HG02763 (cell line): ENCODE results near the gene PRRC2C.
"Not testable (repeated sequence)": the region's sequence is repeated elsewhere in the genome, so short reads cannot be mapped to it uniquely, and the experiment has no call there.

Experiments
- ATAC-seq: cut with Tn5 transposase; IDR thresholded peaks from one replicate; pipeline ENCODE4 v1.9.1; 2021; ENCODE audit warnings: mild to moderate bottlenecking, moderate library complexity; ENCODE audit not compliant: unreplicated experiment

The PRRC2C gene

GRCh38 chr1:171495444-171495843, 10.1 kb downstream of the PRRC2C start:
- no peak for ATAC-seq

GRCh38 chr1:171500304-171500703, 15.0 kb downstream of the PRRC2C start:
- no peak for ATAC-seq

GRCh38 chr1:171500803-171501202, 15.5 kb downstream of the PRRC2C start:
- ATAC-seq = no peak

- peak; percentile 73 for ATAC-seq
These were observed 16.1 kb downstream of the PRRC2C start for GRCh38 chr1:171501305-171502024.

DNA sequence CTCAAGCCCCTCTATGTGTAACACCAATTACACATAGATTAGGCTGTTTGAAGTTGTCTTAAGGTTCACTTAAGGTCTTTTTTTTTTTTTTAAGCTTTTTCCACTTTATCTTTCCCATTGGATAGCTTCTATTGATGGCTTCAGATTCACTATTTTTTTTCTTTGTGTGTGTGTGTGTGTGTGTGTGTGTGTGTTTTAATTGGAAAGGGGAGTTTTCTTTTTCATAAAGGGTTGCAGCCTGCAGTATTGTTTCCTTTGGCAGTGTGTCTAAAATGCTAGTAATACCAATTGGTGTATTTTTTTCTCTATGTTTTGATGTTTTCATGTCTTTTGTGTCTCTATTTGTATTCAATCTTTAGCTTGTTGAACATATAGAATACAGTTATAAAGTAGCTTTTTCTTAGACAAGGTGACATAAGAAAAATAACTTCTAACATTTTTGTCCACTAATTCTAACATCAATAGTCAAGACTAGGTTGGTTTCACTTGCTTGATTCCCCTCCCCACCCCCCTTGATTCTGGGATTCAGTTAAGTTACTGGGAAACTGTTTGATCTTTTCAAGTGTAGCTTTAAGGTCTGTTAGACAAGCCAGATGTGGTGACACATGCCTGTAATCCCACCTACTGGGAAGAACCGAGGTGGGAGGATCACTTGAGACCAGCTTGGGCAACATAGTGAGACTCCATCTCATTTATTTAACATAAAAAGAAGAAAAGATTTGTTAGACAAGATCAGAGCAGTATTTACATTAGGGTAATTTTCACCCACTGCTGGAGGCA, 21.4 kb downstream of the PRRC2C start:
- no peak for ATAC-seq

GRCh38 chr1:171507435-171507834, 22.1 kb downstream of the PRRC2C start:
- no peak for ATAC-seq

DNA sequence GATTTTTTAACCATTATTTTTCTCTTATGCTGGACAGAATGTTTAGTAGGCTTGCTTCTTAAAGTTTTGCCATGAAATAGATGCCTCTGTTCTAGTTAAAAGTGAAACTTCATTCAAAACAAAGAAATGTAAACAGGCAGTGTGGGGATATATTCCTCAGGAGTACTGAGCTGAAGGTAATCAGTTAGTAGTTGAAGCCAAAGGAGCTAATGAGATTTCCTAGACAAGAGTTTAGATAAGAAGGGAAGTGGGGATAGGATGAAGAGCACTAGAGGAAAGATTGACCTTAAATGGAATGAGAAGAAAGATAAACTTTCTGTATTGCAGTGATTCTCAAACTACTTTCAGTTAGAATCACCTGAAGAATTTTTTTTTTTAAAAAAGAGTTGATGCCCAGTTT, 23.9 kb downstream of the PRRC2C start:
- ATAC-seq = no peak

GRCh38 chr1:171513743-171514142, 28.4 kb downstream of the PRRC2C start:
- no peak for ATAC-seq

DNA sequence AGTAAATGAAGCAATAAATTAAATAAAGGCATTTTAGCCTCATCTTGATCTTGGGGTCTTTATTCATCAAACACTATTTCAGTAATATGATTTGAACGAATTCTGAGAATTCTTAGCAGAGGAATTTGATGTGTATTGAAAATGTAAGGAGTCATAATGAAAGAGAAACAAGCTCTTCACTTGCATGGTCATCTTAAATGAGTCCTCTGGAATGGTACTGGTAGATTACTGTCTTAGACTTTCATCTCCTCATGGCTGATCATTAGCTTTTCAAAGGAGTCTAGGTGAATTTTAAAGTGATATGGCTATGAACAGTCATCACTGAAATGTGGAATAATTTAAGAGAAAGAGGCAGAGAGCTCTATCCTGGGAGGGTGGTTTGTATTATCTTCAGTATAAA, 30.0 kb downstream of the PRRC2C start:
- ATAC-seq = no peak

GRCh38 chr1:171515741-171516140, 30.4 kb downstream of the PRRC2C start:
- no peak for ATAC-seq

DNA sequence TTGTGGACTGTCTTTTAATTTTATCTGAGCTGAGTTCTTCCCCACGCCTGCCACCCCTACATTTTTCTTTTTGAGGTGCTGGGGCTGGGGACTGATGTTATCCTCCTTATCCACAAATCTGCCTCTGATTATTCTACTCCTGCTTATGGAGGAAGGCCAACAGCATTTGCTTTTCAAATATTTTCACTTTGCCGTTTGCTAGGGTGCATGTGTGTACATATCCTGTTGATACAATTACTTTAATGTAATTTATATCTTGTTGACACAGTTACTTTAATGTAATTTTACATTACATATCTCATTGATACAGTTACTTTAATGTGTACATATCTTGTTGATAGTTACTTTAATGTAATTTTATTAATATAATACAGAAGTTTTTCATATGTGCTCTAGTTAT, 36.2 kb downstream of the PRRC2C start:
- ATAC-seq = no peak

GRCh38 chr1:171530676-171531075, 45.3 kb downstream of the PRRC2C start:
- ATAC-seq = no peak

DNA sequence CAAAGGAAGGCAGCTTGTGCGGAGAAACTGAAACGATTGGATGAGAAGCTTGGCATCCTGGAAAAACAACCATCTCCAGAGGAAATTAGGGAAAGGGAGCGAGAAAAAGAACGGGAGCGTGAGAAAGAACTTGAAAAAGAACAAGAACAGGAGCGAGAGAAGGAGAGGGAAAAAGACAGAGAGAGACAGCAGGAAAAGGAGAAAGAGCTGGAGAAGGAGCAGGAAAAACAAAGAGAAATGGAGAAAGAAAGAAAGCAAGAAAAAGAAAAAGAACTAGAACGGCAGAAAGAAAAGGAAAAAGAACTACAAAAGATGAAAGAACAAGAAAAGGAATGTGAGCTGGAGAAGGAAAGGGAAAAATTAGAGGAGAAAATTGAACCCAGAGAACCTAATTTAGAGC, 47.2 kb downstream of the PRRC2C start:
- ATAC-seq = no peak

- ATAC-seq = no peak
These were observed 60.2 kb downstream of the PRRC2C start for GRCh38 chr1:171545523-171545922.

DNA sequence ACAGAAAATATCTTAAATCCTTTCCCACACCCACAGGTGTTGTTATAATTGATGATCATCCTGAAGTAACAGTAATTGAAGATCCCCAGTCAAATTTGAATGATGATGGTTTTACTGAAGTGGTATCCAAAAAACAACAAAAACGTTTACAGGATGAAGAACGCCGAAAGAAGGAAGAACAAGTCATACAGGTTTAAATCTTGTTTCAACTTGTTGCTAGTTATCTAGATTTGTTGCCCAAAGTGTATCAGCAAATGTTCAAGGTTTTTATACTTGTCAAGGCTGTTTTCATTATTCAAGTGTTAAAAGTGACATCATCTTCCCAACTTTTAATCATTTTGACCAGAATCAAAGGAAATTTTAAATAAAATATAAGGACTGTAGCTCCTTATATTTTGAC, 64.7 kb downstream of the PRRC2C start:
- ATAC-seq = no peak

GRCh38 chr1:171550598-171551100, 65.3 kb downstream of the PRRC2C start:
- ATAC-seq = not testable (repeated sequence)

- ATAC-seq = not testable (repeated sequence)
These were observed 68.6 kb downstream of the PRRC2C start for GRCh38 chr1:171553960-171554359.

- no peak for ATAC-seq
These were observed 78.3 kb downstream of the PRRC2C start for GRCh38 chr1:171563675-171564074.

DNA sequence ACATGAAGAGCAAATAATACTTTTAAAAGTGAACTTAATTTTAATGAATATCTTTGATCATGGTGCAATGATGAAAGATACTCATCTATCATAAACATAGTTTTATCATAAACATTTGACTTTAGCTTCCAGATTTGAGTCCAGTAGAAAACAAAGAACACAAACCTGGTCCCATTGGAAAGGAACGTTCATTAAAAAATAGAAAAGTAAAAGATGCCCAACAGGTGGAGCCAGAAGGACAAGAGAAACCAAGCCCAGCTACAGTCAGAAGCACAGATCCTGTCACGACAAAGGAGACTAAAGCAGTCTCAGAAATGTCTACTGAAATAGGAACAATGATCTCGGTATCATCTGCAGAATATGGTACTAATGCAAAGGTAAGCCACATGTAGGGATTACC, 81.1 kb downstream of the PRRC2C start:
- ATAC-seq = no peak

DNA sequence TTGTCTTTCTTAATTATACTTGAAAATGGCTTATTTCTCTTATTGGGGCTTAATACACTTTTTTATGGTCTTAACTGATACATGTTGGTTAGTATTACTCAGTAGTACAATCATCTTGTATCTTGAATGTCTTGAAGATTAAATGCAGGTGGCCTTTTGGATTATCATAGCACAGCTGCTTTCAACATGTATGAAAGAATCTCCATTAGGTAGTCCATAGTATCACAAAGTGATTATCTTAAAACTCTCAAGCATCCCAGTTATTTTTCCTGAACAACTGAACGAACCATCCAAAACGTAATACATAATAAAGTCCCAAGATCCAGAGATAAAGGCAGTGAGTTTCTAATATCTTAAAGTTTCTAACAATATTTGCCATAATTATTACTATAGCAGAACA, 85.0 kb downstream of the PRRC2C start:
- no peak for ATAC-seq

DNA sequence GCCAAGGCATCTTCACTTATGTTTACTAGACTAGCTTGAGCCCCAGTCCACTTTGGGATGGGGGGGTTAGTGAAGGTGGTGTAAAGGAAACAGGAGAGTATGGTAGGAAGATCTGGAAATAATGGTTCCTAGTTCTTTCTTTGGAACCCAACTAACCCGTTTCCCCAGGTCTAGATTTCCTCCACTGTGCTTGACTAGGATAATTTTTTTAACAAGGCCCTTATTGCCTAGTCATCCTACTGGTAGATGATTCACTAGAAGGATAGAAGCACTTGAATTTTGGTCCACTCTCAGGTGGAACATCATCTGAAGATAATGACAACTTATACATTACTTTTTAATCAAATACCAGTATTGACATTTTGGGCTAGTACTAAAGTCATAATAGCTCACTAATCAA, 90.8 kb downstream of the PRRC2C start:
- ATAC-seq = no peak

- no peak for ATAC-seq
These were observed 95.9 kb downstream of the PRRC2C start for GRCh38 chr1:171581226-171581625.
